KMS-11 (cell line): ENCODE data around the gene TLR2.

Source experiments
- H2AFZ ChIP-seq: fragments of 200-600 bp; sonication (generic); 2 replicates; pipeline ENCODE4 v1.6.1; 2016; ENCODE audit warnings: antibody characterized with exemption, mixed run types, low read depth
- H3K27ac ChIP-seq: fragments of 200-600 bp; sonication (generic); 2 replicates; pipeline ENCODE4 v1.6.1; 2016; ENCODE audit warnings: mild to moderate bottlenecking, mixed run types
- H3K27me3 ChIP-seq: fragments of 200-600 bp; sonication (generic); 2 replicates; pipeline ENCODE4 v1.6.1; 2017; ENCODE audit warnings: mild to moderate bottlenecking, low read depth, mixed run types, moderate library complexity; ENCODE audit not compliant: insufficient read depth
- H3K36me3 ChIP-seq: fragments of 200-600 bp; sonication (generic); 2 replicates; pipeline ENCODE4 v1.6.1; 2017; ENCODE audit warnings: mild to moderate bottlenecking, mixed run types; ENCODE audit not compliant: insufficient read depth
- H3K4me1 ChIP-seq: fragments of 200-600 bp; sonication (generic); 2 replicates; pipeline ENCODE4 v1.6.1; 2016; ENCODE audit warnings: mild to moderate bottlenecking, low read depth, mixed run types; ENCODE audit not compliant: poor library complexity, severe bottlenecking
- H3K4me2 ChIP-seq: fragments of 200-600 bp; sonication (generic); 2 replicates; pipeline ENCODE4 v1.7.0; 2016; ENCODE audit warnings: mild to moderate bottlenecking, mixed run types
- H3K4me3 ChIP-seq: fragments of 200-600 bp; sonication (generic); IDR thresholded peaks from 2 replicates; pipeline ENCODE4 v1.6.1; 2017; ENCODE audit warnings: low read depth, low read length, mixed read lengths; ENCODE audit not compliant: insufficient read depth
- H3K79me2 ChIP-seq: fragments of 200-600 bp; sonication (generic); 2 replicates; pipeline ENCODE4 v1.6.1; 2016; ENCODE audit warnings: low read depth, mixed run types; ENCODE audit not compliant: insufficient read depth
- H3K9ac ChIP-seq: fragments of 200-600 bp; sonication (generic); 2 replicates; pipeline ENCODE4 v1.6.1; 2016; ENCODE audit warnings: mild to moderate bottlenecking, mixed run types
- H4K20me1 ChIP-seq: fragments of 200-600 bp; sonication (generic); 2 replicates; pipeline ENCODE4 v1.6.1; 2016; ENCODE audit warnings: mild to moderate bottlenecking, mixed run types; ENCODE audit not compliant: insufficient read depth
- CTCF ChIP-seq: fragments of 200-600 bp; sonication (generic); conservative IDR thresholded peaks from 2 replicates; pipeline ENCODE4 v1.6.1; 2017; ENCODE audit warnings: low read depth, mild to moderate bottlenecking, antibody characterized with exemption, low read length, moderate library complexity, mixed read lengths

TLR2 gene

GRCh38 chr4:153741541-153741940 is 57.5 kb downstream of the TLR2 start:
- H3K4me1 ChIP-seq: no peaks in the 10 kb centered on the region
- H3K27ac ChIP-seq: no peak overlapping the region
- H3K4me2 ChIP-seq: no peak overlapping the region
- no peak overlapping the region for H2AFZ ChIP-seq
- no peaks in the 10 kb centered on the region for H4K20me1 ChIP-seq
- H3K36me3 ChIP-seq: no peaks in the 10 kb centered on the region
- TF ChIP-seq CTCF: no peak
- no peak overlapping the region for H3K9ac ChIP-seq
- H3K27me3 ChIP-seq: no peaks in the 10 kb centered on the region
- no peak overlapping the region for H3K4me3 ChIP-seq
- H3K79me2 ChIP-seq: no peaks in the 10 kb centered on the region

- Histone ChIP-seq H3K27me3 (no peaks in the 10 kb centered on the region), H3K4me2 (no peak overlapping the region), H2AFZ (no peak overlapping the region), H4K20me1 (no peaks in the 10 kb centered on the region), H3K9ac (no peak overlapping the region), H3K4me1 (no peaks in the 10 kb centered on the region), H3K79me2 (no peaks in the 10 kb centered on the region), H3K4me3 (no peak overlapping the region), H3K36me3 (no peaks in the 10 kb centered on the region), H3K27ac (no peak overlapping the region)
- TF ChIP-seq CTCF: no peak
These were observed 61.6 kb downstream of the TLR2 start for GRCh38 chr4:153745651-153746050.

- no peaks in the 10 kb centered on the region for H3K79me2 ChIP-seq
- no peaks in the 10 kb centered on the region for H3K4me1 ChIP-seq
- H3K27ac ChIP-seq: no peak overlapping the region
- no peak overlapping the region for H2AFZ ChIP-seq
- H3K27me3 ChIP-seq: no peaks in the 10 kb centered on the region
- H3K4me3 ChIP-seq: no peak overlapping the region
- no peaks in the 10 kb centered on the region for H3K36me3 ChIP-seq
- no peaks in the 10 kb centered on the region for H4K20me1 ChIP-seq
- TF ChIP-seq CTCF: no peak
- H3K9ac ChIP-seq: no peak overlapping the region
- no peak overlapping the region for H3K4me2 ChIP-seq
These were observed 63.4 kb downstream of the TLR2 start for GRCh38 chr4:153747406-153747955.

GRCh38 chr4:153748378-153748777 is 64.3 kb downstream of the TLR2 start:
- Histone ChIP-seq H3K9ac (no peak overlapping the region), H3K4me2 (no peak overlapping the region), H4K20me1 (no peaks in the 10 kb centered on the region), H3K4me1 (no peaks in the 10 kb centered on the region), H2AFZ (no peak overlapping the region), H3K79me2 (no peaks in the 10 kb centered on the region), H3K27me3 (no peaks in the 10 kb centered on the region), H3K36me3 (no peaks in the 10 kb centered on the region), H3K27ac (no peak overlapping the region), H3K4me3 (no peak overlapping the region)
- TF ChIP-seq CTCF: no peak
